ENCODE measurements around the gene STK11IP. TPM values are rescaled to one million over a fixed set of nuclear protein-coding genes. Genes with fewer than 3 reads are reported as not detected.

STK11IP gene
- total and polyA plus RNA-seq, 10 of the 15 experiments (the other 5 are each of a cell fraction or from before 2014, with no cell fraction given), result 0.42 to 24.0 (median 11.4) TPM

DNA sequence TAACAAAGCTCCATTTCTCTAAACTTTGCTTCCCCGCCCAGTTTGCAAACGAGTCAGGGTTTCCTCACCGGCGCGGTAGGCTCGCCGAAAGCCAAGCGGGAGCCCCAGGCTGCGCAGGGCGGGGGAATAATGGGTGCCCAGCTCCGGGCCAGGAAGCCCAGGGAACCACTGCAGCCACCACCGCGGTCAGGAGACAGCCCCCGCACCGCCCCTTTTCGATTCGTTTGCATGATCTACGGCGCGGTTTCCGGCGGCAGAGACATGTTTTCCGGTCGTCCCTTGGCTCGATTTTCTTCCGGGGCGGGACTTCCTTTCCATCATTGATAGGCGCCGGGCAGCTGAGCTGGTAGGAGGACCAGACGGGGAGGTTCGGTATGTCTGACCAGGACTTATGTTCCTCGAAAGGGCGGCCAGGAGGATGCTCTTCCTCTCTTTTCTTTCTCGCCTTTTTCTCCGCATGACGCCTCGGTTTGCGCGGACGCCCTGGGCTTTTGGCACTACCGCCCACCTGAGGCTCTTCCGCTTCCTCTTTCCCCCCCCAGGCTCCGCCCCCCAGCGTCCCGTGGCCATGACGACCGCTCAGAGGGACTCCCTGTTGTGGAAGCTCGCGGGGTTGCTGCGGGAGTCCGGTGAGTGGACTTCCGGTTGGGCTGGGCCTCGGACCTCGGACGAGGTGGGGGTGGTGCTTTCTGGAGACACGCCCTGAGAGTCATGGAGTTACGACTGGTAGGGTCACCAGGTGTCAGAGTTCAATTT lies at the start of gene STK11IP (continued):
- TF ChIP-seq, protein P1, sequence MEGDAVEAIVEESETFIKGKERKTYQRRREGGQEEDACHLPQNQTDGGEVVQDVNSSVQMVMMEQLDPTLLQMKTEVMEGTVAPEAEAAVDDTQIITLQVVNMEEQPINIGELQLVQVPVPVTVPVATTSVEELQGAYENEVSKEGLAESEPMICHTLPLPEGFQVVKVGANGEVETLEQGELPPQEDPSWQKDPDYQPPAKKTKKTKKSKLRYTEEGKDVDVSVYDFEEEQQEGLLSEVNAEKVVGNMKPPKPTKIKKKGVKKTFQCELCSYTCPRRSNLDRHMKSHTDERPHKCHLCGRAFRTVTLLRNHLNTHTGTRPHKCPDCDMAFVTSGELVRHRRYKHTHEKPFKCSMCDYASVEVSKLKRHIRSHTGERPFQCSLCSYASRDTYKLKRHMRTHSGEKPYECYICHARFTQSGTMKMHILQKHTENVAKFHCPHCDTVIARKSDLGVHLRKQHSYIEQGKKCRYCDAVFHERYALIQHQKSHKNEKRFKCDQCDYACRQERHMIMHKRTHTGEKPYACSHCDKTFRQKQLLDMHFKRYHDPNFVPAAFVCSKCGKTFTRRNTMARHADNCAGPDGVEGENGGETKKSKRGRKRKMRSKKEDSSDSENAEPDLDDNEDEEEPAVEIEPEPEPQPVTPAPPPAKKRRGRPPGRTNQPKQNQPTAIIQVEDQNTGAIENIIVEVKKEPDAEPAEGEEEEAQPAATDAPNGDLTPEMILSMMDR (IDR thresholded peaks at IDR 0.05 in 2 of 3, conservative IDR thresholded peaks at IDR 0.05 in 1 of 3; ENCODE audit: control insufficient read depth in 2 of 3, extremely low read depth in 1 of 3, insufficient read depth in 1 of 3, low read depth in 3 of 3, low read length in 3 of 3), result no peak
- TF ChIP-seq TBL1XR1 (IDR thresholded peaks at IDR 0.05; ENCODE audit: low read depth, low read length) (peak; percentile 48; the same call in 1 of the 2 replicates), ESRRA (IDR thresholded peaks at IDR 0.05; ENCODE audit: low read length) (no peak), SUPT20H (IDR thresholded peaks at IDR 0.05; ENCODE audit: borderline replicate concordance, control insufficient read depth, low read depth, low read length) (no peak), TCF12 (IDR thresholded peaks at IDR 0.05; ENCODE audit: low read depth, low read length) (no peak), RUNX3 (IDR thresholded peaks at IDR 0.05; ENCODE audit: low read length) (peak; percentile 92), ASH2L (IDR thresholded peaks at IDR 0.05; ENCODE audit: borderline replicate concordance, low read depth) (no peak; the same call in 1 of the 2 replicates), ATF7 (IDR thresholded peaks at IDR 0.05; ENCODE audit: low read depth) (peak; percentile 76), MTA2 (IDR thresholded peaks at IDR 0.05; ENCODE audit: low read depth) (peak; percentile 23; the same call in 1 of the 2 replicates), ZNF384 (IDR thresholded peaks at IDR 0.05; ENCODE audit: borderline replicate concordance, low read depth, low read length) (no peak), PAX8 (IDR thresholded peaks at IDR 0.05) (no peak), TCF3 (IDR thresholded peaks at IDR 0.05; ENCODE audit: borderline replicate concordance, insufficient read depth, low read depth, low read length) (no peak), ZSCAN29 (IDR thresholded peaks at IDR 0.05) (no peak), YY1 (IDR thresholded peaks at IDR 0.05; ENCODE audit: low read depth, low read length) (peak; percentile 84), MTA3 (IDR thresholded peaks at IDR 0.05; ENCODE audit: borderline replicate concordance, low read length) (no peak), IRF4 (IDR thresholded peaks at IDR 0.05; ENCODE audit: low read depth, low read length) (no peak; the same call in 1 of the 2 replicates), TCF7 (IDR thresholded peaks at IDR 0.05; ENCODE audit: borderline replicate concordance) (no peak), SREBF2 (IDR thresholded peaks at IDR 0.05; ENCODE audit: low read length) (no peak), SPI1 (IDR thresholded peaks at IDR 0.05; ENCODE audit: borderline replicate concordance, insufficient read depth, low read depth, low read length) (peak; percentile 91), PAX5 (IDR thresholded peaks at IDR 0.05; ENCODE audit: borderline replicate concordance, low read depth, low read length) (no peak), CREM (IDR thresholded peaks at IDR 0.05; ENCODE audit: low read depth) (peak; percentile 92)
- TF ChIP-seq, protein P2, sequence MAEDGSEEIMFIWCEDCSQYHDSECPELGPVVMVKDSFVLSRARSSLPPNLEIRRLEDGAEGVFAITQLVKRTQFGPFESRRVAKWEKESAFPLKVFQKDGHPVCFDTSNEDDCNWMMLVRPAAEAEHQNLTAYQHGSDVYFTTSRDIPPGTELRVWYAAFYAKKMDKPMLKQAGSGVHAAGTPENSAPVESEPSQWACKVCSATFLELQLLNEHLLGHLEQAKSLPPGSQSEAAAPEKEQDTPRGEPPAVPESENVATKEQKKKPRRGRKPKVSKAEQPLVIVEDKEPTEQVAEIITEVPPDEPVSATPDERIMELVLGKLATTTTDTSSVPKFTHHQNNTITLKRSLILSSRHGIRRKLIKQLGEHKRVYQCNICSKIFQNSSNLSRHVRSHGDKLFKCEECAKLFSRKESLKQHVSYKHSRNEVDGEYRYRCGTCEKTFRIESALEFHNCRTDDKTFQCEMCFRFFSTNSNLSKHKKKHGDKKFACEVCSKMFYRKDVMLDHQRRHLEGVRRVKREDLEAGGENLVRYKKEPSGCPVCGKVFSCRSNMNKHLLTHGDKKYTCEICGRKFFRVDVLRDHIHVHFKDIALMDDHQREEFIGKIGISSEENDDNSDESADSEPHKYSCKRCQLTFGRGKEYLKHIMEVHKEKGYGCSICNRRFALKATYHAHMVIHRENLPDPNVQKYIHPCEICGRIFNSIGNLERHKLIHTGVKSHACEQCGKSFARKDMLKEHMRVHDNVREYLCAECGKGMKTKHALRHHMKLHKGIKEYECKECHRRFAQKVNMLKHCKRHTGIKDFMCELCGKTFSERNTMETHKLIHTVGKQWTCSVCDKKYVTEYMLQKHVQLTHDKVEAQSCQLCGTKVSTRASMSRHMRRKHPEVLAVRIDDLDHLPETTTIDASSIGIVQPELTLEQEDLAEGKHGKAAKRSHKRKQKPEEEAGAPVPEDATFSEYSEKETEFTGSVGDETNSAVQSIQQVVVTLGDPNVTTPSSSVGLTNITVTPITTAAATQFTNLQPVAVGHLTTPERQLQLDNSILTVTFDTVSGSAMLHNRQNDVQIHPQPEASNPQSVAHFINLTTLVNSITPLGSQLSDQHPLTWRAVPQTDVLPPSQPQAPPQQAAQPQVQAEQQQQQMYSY (CRISPR knock-in tag; IDR thresholded peaks at IDR 0.05), result no peak
- TF ChIP-seq, protein P3, sequence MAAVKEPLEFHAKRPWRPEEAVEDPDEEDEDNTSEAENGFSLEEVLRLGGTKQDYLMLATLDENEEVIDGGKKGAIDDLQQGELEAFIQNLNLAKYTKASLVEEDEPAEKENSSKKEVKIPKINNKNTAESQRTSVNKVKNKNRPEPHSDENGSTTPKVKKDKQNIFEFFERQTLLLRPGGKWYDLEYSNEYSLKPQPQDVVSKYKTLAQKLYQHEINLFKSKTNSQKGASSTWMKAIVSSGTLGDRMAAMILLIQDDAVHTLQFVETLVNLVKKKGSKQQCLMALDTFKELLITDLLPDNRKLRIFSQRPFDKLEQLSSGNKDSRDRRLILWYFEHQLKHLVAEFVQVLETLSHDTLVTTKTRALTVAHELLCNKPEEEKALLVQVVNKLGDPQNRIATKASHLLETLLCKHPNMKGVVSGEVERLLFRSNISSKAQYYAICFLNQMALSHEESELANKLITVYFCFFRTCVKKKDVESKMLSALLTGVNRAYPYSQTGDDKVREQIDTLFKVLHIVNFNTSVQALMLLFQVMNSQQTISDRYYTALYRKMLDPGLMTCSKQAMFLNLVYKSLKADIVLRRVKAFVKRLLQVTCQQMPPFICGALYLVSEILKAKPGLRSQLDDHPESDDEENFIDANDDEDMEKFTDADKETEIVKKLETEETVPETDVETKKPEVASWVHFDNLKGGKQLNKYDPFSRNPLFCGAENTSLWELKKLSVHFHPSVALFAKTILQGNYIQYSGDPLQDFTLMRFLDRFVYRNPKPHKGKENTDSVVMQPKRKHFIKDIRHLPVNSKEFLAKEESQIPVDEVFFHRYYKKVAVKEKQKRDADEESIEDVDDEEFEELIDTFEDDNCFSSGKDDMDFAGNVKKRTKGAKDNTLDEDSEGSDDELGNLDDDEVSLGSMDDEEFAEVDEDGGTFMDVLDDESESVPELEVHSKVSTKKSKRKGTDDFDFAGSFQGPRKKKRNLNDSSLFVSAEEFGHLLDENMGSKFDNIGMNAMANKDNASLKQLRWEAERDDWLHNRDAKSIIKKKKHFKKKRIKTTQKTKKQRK (IDR thresholded peaks at IDR 0.05; ENCODE audit: low read depth, low read length), result no peak; the same call in 1 of the 2 replicates
